GM21447 (cell line): Measurements from ENCODE around the gene GPR39.
"Not testable (repeated sequence)": the region's sequence is repeated elsewhere in the genome, so short reads cannot be mapped to it uniquely, and the experiment has no call there.

Source experiments
- ATAC-seq: cut with Tn5 transposase; IDR thresholded peaks from one replicate; pipeline ENCODE4 v1.9.1; 2021; ENCODE audit not compliant: unreplicated experiment

The GPR39 gene

DNA sequence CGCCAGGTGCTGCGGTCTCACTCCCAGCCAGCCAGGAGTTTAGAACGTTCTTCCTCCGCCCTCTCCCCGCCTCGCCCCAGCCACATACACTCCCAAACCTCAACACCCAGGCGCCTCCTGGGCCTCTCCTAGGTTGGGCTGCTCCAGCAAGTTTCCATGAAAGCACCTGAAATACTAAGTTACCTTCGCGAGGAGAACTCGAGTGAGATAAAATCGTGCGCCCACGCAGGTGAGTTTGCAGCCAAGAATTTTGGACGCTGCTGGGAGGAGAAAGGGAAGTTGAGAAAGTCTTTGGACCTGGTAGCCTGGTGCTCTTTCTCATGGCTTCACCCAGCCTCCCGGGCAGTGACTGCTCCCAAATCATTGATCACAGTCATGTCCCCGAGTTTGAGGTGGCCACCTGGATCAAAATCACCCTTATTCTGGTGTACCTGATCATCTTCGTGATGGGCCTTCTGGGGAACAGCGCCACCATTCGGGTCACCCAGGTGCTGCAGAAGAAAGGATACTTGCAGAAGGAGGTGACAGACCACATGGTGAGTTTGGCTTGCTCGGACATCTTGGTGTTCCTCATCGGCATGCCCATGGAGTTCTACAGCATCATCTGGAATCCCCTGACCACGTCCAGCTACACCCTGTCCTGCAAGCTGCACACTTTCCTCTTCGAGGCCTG, at the start of gene GPR39:
GPR39 (plus strand) TSS at position 83 of the 673 bp plus-strand sequence.
- ATAC-seq: no peak

GRCh38 chr2:132368191-132368590, 48.4 kb upstream of the GPR39 start:
- no peak for ATAC-seq

DNA sequence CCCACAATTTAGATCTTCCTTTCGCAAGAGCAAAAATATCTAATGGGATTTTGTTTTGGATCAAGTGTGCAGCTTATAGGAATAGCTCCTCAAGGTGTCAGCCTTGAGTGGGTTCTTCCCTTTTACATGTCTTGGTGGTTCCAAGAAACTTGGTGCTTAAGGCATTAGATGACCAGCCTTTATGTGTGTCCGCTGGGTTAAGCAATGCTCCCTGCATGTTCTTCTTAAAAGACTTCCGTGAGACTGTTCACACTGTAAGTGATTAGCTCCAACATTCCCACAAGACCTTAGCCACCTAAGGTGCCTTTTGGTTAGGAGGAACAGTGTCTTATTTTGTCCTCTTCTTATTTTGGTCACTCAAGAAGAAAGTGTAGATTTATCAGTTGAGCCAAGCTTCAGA, 44.3 kb upstream of the GPR39 start:
- no peak for ATAC-seq

DNA sequence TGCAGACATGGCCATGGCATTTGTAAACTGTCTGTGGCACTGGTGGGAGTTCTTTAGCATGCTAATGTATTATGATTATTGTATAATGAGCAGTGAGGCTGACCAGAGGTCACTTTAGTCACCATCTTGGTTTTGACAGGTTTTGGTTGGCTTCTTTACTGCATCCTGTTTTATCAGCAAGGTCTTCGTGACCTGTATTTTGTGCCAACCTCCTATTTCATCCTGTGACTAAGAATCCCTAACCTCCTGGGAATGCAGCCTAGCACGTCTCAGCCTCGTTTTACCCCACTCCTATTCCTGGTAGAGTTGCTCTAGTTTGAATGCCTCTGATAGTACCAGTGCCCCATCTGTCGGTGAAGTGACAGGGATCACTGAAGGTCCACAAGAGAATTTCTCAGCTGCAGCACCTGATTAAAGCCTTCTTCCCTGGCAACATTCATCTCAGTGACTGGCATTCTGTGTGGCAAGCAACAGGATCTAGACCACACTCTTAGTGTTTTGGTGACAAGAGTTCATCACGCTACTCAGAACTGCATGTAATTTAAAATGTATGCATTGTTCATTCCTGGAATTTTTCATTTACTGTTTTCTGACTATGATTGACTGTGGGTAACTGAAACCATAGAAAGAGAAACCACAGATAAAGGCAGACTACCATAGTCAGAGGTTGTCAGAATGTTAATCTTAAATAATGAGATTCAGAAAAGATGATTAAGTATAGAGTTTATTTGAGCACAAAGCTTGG, 43.0 kb upstream of the GPR39 start:
- ATAC-seq: no peak

DNA sequence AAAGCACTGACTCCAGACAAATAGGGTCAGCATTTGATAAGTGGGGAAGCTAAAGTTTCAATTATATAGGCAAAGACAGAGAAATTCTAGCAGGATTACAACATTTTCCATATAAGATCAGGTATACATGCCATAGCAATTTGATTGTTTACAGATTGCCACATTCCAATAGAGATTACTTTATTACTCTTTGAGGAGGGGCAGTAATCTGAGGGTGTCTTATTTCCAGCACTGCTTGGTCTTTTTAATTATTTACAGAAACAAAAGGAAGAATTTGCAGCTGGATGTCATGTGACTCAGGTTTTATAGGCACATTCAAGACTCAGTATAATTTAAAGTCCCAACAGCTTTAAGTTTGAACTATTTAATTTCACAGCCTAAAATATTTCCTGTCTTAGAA, 42.5 kb upstream of the GPR39 start:
- ATAC-seq: no peak

DNA sequence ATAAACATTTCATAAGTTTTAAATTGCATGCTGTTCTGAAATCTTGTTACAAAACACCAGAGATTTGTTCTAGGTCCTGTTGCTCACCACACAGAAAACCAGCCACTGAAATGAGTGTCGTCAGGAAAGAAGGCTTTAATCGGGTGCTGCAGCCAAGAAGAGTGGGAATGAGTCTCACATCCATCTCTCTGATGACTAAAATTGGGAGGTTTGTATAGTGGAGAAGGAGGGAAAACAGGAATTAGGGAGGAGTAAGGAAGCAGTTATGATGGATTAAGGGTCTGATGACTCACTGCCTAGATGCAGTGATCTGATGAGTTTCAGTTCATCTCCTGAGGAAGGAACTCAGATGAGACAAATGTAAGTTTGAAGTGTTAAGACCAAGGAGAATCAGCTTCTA, 42.1 kb upstream of the GPR39 start:
- no peak for ATAC-seq

DNA sequence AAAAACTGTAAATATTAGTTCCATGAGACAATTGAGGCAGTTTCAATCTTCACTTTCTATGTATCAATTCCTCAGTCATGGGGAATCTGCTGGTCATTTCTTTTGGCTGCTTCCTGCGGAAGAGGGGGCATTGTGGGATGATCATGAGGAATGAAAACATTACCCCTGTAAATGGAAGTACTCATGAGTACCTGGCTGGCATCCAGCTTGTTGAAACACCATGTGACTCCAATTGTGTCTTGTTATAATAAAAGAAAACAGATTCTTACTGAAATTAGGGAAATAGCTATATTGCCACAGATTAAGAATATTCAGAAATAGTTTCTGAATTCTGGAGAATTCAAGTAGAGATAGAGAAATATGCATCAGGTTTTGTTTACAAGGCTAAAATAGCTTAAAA, 41.6 kb upstream of the GPR39 start:
- no peak for ATAC-seq

DNA sequence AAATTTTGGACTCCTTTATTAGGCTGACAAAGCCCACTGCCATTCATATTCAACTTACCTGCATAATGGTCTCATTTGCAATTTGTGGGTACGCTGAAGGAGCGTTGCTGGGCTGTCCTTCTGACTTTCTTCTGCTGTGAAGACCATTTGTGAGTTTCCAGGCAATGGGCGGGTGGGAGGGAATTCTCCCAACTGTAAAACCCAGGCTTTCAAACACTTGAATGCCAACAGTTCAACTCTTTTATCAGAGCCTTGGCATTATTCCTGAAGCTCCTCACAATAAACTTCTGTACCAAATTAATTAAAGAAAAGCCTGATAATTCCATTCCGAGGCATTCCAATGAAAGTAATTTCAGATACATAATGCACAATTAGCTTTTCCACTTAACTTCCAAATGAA, 35.2 kb upstream of the GPR39 start:
- ATAC-seq: no peak

DNA sequence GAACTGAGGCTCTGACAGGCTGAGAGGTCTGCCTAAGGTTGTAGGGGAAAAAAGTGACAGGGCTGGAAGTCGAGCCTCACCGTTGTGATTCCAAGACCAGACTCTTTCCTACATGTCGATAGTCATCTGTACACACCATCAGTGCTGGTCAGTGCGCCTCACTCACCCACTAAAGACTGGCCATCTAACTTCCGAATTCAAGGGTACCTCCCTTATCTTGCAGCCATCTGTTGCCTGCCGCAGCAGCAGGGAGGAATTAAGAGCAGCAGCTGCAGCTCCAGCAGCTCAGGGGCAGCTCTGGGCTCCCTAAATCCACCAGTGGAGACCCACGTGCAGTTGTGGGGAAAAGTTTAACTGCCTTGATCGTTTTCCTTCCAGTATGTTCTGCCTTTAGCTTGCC, 32.6 kb upstream of the GPR39 start:
- no peak for ATAC-seq

GRCh38 chr2:132384491-132385151, 32.0 kb upstream of the GPR39 start:
- no peak for ATAC-seq

- no peak for ATAC-seq
These were observed 29.5 kb upstream of the GPR39 start for GRCh38 chr2:132387126-132387525.

DNA sequence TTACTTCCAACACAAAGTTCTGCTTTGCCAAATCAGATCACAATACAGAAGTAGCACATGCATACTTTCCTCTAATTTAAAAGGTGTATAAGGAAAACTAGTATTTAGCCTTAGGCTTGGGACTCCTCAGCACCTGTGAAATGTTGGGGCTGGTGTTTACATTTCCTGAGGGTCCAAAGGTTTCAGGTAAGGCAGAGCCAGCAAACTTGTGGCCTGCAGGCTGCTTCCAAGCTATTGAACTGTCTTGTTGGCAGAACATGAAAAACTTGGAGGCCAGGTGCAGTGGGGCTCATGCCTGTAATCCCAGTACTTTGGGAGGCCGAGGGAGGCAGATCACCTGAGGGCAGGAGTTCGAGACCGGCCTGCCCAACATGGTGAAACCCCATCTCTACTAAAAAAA, 26.5 kb upstream of the GPR39 start:
- ATAC-seq: no peak

DNA sequence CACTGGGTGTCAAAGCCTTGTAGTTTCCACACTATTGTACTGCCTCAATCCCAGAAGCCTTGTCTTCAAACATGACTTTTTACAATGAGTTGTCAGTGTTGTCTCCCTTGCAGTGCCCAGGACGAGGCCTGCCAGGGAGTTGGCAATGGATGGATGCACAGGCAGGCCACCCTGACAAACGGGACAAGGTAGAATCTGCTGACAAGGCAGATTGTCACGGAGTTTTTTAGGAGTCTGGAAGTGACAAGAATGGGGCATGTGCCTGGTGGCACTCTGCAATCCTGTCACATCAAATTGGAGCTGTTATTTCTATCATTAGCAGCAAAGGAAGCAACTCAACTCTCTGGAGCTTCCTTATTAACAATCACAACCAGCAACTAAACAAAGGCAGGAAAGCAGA, 25.2 kb upstream of the GPR39 start:
- ATAC-seq: no peak

DNA sequence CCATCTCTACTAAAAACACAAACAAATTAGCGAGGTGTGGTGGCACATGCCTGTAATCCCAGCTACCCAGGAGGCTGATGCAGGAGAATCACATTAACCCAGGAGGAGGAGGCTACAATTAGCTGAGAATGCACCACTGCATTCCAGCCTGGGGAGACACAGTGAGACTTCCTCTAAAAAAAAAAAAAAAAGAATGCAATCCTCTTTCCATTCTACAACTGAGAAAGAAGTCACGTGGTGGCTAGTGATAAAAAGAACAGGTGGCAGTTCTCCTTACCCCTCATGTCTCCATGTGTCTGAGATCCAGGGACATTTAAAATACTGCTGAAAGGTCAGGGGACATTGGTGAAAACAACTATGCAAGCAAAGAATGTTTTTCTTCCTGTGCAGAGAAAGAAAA, 24.4 kb upstream of the GPR39 start:
- no peak for ATAC-seq

DNA sequence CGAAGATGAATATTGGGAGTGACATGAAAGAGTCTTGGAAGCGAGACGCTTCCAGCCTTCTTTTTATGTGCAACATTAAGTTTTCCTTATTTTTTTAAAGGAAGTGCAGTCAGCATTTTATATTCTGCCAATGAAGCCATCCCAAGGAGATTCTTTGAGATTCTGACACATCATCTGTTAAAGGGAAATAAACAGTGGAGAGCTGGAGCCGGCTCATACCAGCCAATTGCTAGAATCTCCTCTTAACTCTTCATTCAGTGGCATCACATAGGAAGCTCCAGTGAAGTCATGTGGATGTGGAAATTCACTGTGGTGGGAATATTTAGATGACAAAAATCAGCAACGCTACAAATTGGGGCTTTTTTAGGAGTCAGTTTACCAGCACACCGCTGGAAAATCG, 23.7 kb upstream of the GPR39 start:
- no peak for ATAC-seq

DNA sequence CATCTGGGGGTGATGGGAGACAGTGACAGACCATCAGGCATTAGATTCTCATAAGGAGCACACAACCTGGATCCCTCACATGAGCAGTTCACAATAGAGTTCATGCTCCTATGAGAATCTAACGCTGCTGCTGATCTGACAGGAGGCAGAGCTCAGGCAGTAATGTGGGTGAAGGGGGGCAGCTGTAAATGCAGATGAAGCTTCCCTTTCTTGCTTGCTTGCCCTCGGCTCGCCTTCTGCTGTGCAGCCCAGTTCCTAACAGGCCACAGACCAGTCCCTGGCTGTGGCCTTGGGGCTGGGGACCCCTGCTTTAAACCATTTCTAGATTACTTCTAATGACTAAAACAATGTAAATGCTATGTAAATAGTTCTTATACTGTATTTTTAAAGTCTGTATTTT, 19.6 kb upstream of the GPR39 start:
- not testable (repeated sequence) for ATAC-seq

- ATAC-seq: no peak
These were observed 16.3 kb upstream of the GPR39 start for GRCh38 chr2:132400169-132400900.

GRCh38 chr2:132400901-132401240, 15.7 kb upstream of the GPR39 start:
- ATAC-seq: no peak

GRCh38 chr2:132401326-132401725, 15.3 kb upstream of the GPR39 start:
- ATAC-seq: no peak

DNA sequence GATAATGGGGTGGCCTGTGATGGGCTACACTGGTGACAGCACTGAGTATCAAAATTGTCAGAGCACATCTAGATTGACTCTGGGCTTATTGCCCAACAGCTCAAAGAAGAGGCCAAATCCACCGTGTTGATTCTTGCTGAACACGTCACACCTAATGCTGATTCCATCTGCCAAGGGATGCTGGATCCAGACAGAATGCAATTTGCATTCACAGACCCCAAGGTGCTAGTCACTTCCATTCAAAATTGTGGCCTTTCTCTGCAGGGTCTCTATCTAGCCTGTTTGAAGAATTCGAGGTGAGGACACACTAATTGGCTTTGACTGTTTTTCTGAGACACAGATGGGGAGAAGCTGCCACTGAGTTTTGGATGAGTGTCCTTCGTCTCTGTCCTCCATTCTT, 13.5 kb upstream of the GPR39 start:
- no peak for ATAC-seq

GRCh38 chr2:132404056-132404455, 12.5 kb upstream of the GPR39 start:
- no peak for ATAC-seq

- ATAC-seq: no peak
These were observed 8.8 kb upstream of the GPR39 start for GRCh38 chr2:132407784-132408183.
